SK-N-SH (cell line): ENCODE measurements around the gene ADAMTS13. TPM values are rescaled to one million over a fixed set of nuclear protein-coding genes. Genes with fewer than 3 reads are reported as not detected.

ENCODE experiments used
- CTCF ChIA-PET: fragments of 300-600, 350-600 bp; formaldehyde crosslinking; extraction: SDS; loops from one replicate; lab custom pipeline; 2021; lab: Yijun Ruan, JAX
- POLR2A ChIA-PET: fragments of 350-600 bp; sonication (Branson Sonifier 250); formaldehyde crosslinking; extraction: SDS; loops from one replicate; lab custom pipeline; 2020; ENCODE audit warnings: antibody characterized with exemption, inconsistent platforms; lab: Yijun Ruan, JAX
- DNase-seq: peaks from one replicate; pipeline ENCODE4 v3.0.0; 2012
- H2AFZ ChIP-seq: fragments of 200-600 bp; sonication (generic); 2 replicates; pipeline ENCODE4 v1.8.1; 2016; ENCODE audit warnings: antibody characterized with exemption, mild to moderate bottlenecking, low read depth
- H3F3A ChIP-seq: fragments of 200-600 bp; sonication (generic); replicated peaks from 2 replicates; pipeline ENCODE3; 2016; ENCODE audit warnings: antibody characterized with exemption, mild to moderate bottlenecking; ENCODE audit not compliant: insufficient read depth
- H3K27ac ChIP-seq, 2 experiments: fragments of 200-500 bp in 1 of 2; fragments of 200-600 bp in 1 of 2; sonication (Bioruptor generic) in 1 of 2; sonication (generic), shearing (Covaris generic) in 1 of 2; 2 replicates each; pipeline versions ENCODE4 v1.5.1 to v1.6.1; 2014 to 2016; ENCODE audit warnings: low read depth in 2 of 2, inconsistent platforms in 1 of 2, low read length in 1 of 2, mild to moderate bottlenecking in 1 of 2, mixed read lengths in 1 of 2
- H3K27me3 ChIP-seq: fragments of 200-600 bp; sonication (generic), shearing (Covaris generic); 2 replicates; pipeline ENCODE4 v1.6.1; 2016; ENCODE audit warnings: mixed run types; ENCODE audit not compliant: insufficient read depth
- H3K36me3 ChIP-seq, 2 experiments: fragments of 200-500 bp in 1 of 2; fragments of 200-600 bp in 1 of 2; sonication (Bioruptor generic) in 1 of 2; sonication (generic) in 1 of 2; replicated peaks in 1 of 2; 2 replicates each; pipeline versions ENCODE3 to v1.5.1; 2014 to 2016; ENCODE audit warnings: low read length in 1 of 2, mild to moderate bottlenecking in 1 of 2; ENCODE audit not compliant: insufficient read depth in 2 of 2, control insufficient read depth in 1 of 2
- H3K4me1 ChIP-seq, 2 experiments: fragments of 200-500 bp in 1 of 2; fragments of 200-600 bp in 1 of 2; sonication (Bioruptor generic) in 1 of 2; sonication (generic), shearing (Covaris generic) in 1 of 2; 2 replicates each; pipeline versions ENCODE4 v1.5.1 to v1.6.1; 2014 to 2016; ENCODE audit warnings: low read depth in 1 of 2, low read length in 1 of 2, mixed run types in 1 of 2; ENCODE audit not compliant: insufficient read depth in 2 of 2, control insufficient read depth in 1 of 2
- H3K4me2 ChIP-seq: fragments of 200-600 bp; sonication (generic), shearing (Covaris generic); 2 replicates; pipeline ENCODE4 v1.6.1; 2017; ENCODE audit warnings: mixed run types
- H3K4me3 ChIP-seq, 2 experiments: fragments of 200-500 bp in 1 of 2; fragments of 200-600 bp in 1 of 2; sonication (Bioruptor generic) in 1 of 2; sonication (generic), shearing (Covaris generic) in 1 of 2; 2 replicates each; pipeline versions ENCODE4 v1.5.1 to v1.8.1; 2014 to 2016; ENCODE audit warnings: low read depth in 2 of 2, inconsistent platforms in 1 of 2, low read length in 1 of 2, mild to moderate bottlenecking in 1 of 2, mixed read lengths in 1 of 2, moderate library complexity in 1 of 2
- H3K79me2 ChIP-seq: fragments of 200-600 bp; sonication (generic); 2 replicates; pipeline ENCODE4 v1.8.1; 2017; ENCODE audit warnings: mild to moderate bottlenecking; ENCODE audit not compliant: insufficient read depth
- H3K9ac ChIP-seq: fragments of 200-600 bp; sonication (generic); 2 replicates; pipeline ENCODE4 v1.6.1; 2017; ENCODE audit warnings: mixed run types
- H3K9me2 ChIP-seq: fragments of 200-600 bp; sonication (generic); 2 replicates; pipeline ENCODE4 v1.6.1; 2017; ENCODE audit warnings: mixed run types
- H3K9me3 ChIP-seq: fragments of 200-600 bp; sonication (generic); 2 replicates; pipeline ENCODE4 v1.6.1; 2017; ENCODE audit warnings: mixed run types, mild to moderate bottlenecking, moderate library complexity
- H4K20me1 ChIP-seq: fragments of 200-600 bp; sonication (generic); 2 replicates; pipeline ENCODE4 v1.6.1; 2017; ENCODE audit warnings: mild to moderate bottlenecking, mixed run types; ENCODE audit not compliant: insufficient read depth
- ELF1 ChIP-seq: IDR thresholded peaks from 2 replicates; pipeline ENCODE4 v1.4.0; 2012
- EP300 ChIP-seq, 2 experiments: IDR thresholded peaks; 2 replicates each; pipeline versions ENCODE4 v1.4.0 to v1.6.1; 2012; ENCODE audit warnings: borderline replicate concordance in 1 of 2, low read depth in 1 of 2, low read length in 1 of 2
- EZH2phosphoT487 ChIP-seq: fragments of 200-600 bp; sonication (generic); IDR thresholded peaks from 2 replicates; pipeline ENCODE4 v1.6.1; 2017; ENCODE audit warnings: low read depth, mixed run types, mild to moderate bottlenecking, antibody characterized with exemption, moderate library complexity, borderline replicate concordance
- FOXM1 ChIP-seq: IDR thresholded peaks from 2 replicates; pipeline ENCODE4 v1.4.0; 2012; ENCODE audit warnings: low read depth, mild to moderate bottlenecking
- GATA2 ChIP-seq: sonication (generic); formaldehyde crosslinking; IDR thresholded peaks from 2 replicates; pipeline ENCODE4 v1.5.0; 2020; ENCODE audit warnings: mild to moderate bottlenecking, missing genetic modification reagents
- JUND ChIP-seq: IDR thresholded peaks from 2 replicates; pipeline ENCODE4 v1.4.0; 2012
- MXI1 ChIP-seq: IDR thresholded peaks from 2 replicates; pipeline ENCODE4 v1.6.1; 2012; ENCODE audit warnings: mild to moderate bottlenecking, low read depth, low read length, improper control_type of control experiment
- NFIC ChIP-seq: IDR thresholded peaks from 2 replicates; pipeline ENCODE4 v1.4.0; 2012; ENCODE audit warnings: borderline replicate concordance
- POLR2AphosphoS5 ChIP-seq: IDR thresholded peaks from 2 replicates; pipeline ENCODE4 v1.6.1; 2012; ENCODE audit warnings: low read depth, low read length
- RCOR1 ChIP-seq: fragments of 150-350 bp; IDR thresholded peaks from 2 replicates; pipeline ENCODE4 v1.6.1; 2017; ENCODE audit warnings: antibody characterized with exemption, low read length
- RFX5 ChIP-seq: IDR thresholded peaks from 2 replicates; pipeline ENCODE4 v1.6.1; 2012; ENCODE audit warnings: mild to moderate bottlenecking, improper control_type of control experiment, low read length
- RXRA ChIP-seq: IDR thresholded peaks from 2 replicates; pipeline ENCODE4 v1.4.0; 2012; ENCODE audit warnings: low read depth, mild to moderate bottlenecking, borderline replicate concordance
- SMC3 ChIP-seq: IDR thresholded peaks from 2 replicates; pipeline ENCODE4 v1.6.1; 2012; ENCODE audit warnings: low read depth, low read length, improper control_type of control experiment
- TEAD4 ChIP-seq: IDR thresholded peaks from 2 replicates; pipeline ENCODE4 v1.4.0; 2012; ENCODE audit warnings: mild to moderate bottlenecking, borderline replicate concordance; ENCODE audit not compliant: insufficient read depth
- WGBS: methylation state at CpG from one replicate; pipeline ENCODE4 v1.1.6; 2017; ENCODE audit warnings: low lambda C conversion rate; 5-methylcytosine and 5-hydroxymethylcytosine counted together
- polyA plus RNA-seq, 3 experiments: library from polyadenylated mRNA; depleted of rRNA; stranded (reverse); fragments of >200 nt; gene quantifications; 2 replicates each; pipeline ENCODE4 v1.2.3, GENCODE V29; 2012
- TF ChIP-seq, protein P1 (sequence below): IDR thresholded peaks from 2 replicates; pipeline ENCODE4 v1.4.0; 2012; ENCODE audit warnings: low read depth
- TF ChIP-seq, protein P2 (sequence below): IDR thresholded peaks from 2 replicates; pipeline ENCODE4 v1.6.1; 2012; ENCODE audit warnings: mild to moderate bottlenecking, low read depth, low read length, moderate library complexity

ADAMTS13 gene
- polyA plus RNA-seq, 1 of the 3 experiments (the other 2 are of a cell fraction) = 10.6 TPM

GRCh38 chr9:133493845-133494540, 71.8 kb downstream of the ADAMTS13 start:
- no peaks in the 10 kb centered on the region for H3K9me3 ChIP-seq
- H3K79me2 ChIP-seq = no peaks in the 10 kb centered on the region
- DNase-seq = no peak
- H3K4me1 ChIP-seq = peaks cover 0 to 36% of the 10 kb centered on the region in 2 experiments; a peak in 1 of 4 replicates
- H3K9ac ChIP-seq = no peak overlapping the region
- no peak overlapping the region for H3K27ac ChIP-seq
- no peak overlapping the region for H3K4me3 ChIP-seq
- WGBS = 84% methylated on average over 21 of the region's 23 CpGs
- no peak overlapping the region for H2AFZ ChIP-seq
- TF ChIP-seq, protein P1, sequence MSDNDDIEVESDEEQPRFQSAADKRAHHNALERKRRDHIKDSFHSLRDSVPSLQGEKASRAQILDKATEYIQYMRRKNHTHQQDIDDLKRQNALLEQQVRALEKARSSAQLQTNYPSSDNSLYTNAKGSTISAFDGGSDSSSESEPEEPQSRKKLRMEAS = no peak
- TF ChIP-seq POLR2AphosphoS5 (no peak), ELF1 (no peak), TEAD4 (no peak), RXRA (no peak), EZH2phosphoT487 (no peak), EP300 (IDR thresholded peaks at IDR 0.05; ENCODE audit: borderline replicate concordance in 1 of 2, low read depth in 1 of 2, low read length in 1 of 2) (no peak), NFIC (no peak), GATA2 (CRISPR knock-in tag) (no peak), FOXM1 (no peak), MXI1 (no peak), JUND (no peak), RCOR1 (no peak), RFX5 (no peak), SMC3 (no peak)
- TF ChIP-seq, protein P2, sequence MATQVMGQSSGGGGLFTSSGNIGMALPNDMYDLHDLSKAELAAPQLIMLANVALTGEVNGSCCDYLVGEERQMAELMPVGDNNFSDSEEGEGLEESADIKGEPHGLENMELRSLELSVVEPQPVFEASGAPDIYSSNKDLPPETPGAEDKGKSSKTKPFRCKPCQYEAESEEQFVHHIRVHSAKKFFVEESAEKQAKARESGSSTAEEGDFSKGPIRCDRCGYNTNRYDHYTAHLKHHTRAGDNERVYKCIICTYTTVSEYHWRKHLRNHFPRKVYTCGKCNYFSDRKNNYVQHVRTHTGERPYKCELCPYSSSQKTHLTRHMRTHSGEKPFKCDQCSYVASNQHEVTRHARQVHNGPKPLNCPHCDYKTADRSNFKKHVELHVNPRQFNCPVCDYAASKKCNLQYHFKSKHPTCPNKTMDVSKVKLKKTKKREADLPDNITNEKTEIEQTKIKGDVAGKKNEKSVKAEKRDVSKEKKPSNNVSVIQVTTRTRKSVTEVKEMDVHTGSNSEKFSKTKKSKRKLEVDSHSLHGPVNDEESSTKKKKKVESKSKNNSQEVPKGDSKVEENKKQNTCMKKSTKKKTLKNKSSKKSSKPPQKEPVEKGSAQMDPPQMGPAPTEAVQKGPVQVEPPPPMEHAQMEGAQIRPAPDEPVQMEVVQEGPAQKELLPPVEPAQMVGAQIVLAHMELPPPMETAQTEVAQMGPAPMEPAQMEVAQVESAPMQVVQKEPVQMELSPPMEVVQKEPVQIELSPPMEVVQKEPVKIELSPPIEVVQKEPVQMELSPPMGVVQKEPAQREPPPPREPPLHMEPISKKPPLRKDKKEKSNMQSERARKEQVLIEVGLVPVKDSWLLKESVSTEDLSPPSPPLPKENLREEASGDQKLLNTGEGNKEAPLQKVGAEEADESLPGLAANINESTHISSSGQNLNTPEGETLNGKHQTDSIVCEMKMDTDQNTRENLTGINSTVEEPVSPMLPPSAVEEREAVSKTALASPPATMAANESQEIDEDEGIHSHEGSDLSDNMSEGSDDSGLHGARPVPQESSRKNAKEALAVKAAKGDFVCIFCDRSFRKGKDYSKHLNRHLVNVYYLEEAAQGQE = no peak
- no peak overlapping the region for H3K4me2 ChIP-seq
- no peaks in the 10 kb centered on the region for H3K27me3 ChIP-seq
- ChIA-PET POLR2A (no interaction called here), CTCF (interaction anchor here (0.9 to 3.0 kb wide), 5 partner anchors 8 to 308 kb away, joined by 3 to 20 read pairs (median 4); no protein-coding TSS in a partner anchor)
- H3K9me2 ChIP-seq = no peaks in the 10 kb centered on the region
- H3F3A ChIP-seq = no peaks in the 10 kb centered on the region
- no peaks in the 10 kb centered on the region for H4K20me1 ChIP-seq
- no peaks in the 10 kb centered on the region for H3K36me3 ChIP-seq
